Tibial nerve (tissue), 4 donors: ENCODE measurements around the gene NGEF. TPM values are rescaled to one million over a fixed set of nuclear protein-coding genes. Genes with fewer than 3 reads are reported as not detected.
A peak's percentile ranks its signal among the peaks of the same experiment; 100 is the strongest.

Source experiments
- DNase-seq, 2 donors: peaks; one replicate each; pipeline ENCODE4 v3.0.0-alpha.2; 2019; ENCODE audit warnings: low spot score in 2 of 2
- H3K27ac ChIP-seq, 4 donors: fragments of 200-600 bp; sonication (generic) in 3 of 4; one replicate each; pipeline ENCODE4 v1.5.1; 2017 to 2019; ENCODE audit warnings: mild to moderate bottlenecking in 1 of 4
- H3K27me3 ChIP-seq, 2 donors: fragments of 200-600 bp; sonication (generic) in 1 of 2; one replicate each; pipeline versions ENCODE4 v1.5.1 to v1.6.0; 2017 to 2019
- H3K36me3 ChIP-seq, 3 donors: fragments of 200-600 bp; sonication (generic); one replicate each; pipeline ENCODE4 v1.5.1; 2018 to 2019
- H3K4me1 ChIP-seq, 4 donors: fragments of 200-600 bp; sonication (generic) in 3 of 4; one replicate each; pipeline ENCODE4 v1.5.1; 2017 to 2019
- H3K4me3 ChIP-seq, 4 donors: fragments of 200-600 bp; sonication (generic) in 3 of 4; one replicate each; pipeline ENCODE4 v1.5.1; 2017 to 2019; ENCODE audit warnings: mild to moderate bottlenecking in 1 of 4, moderate library complexity in 1 of 4
- H3K9me3 ChIP-seq, 4 donors: fragments of 200-600 bp; sonication (generic) in 3 of 4; one replicate each; pipeline ENCODE4 v1.5.1; 2017 to 2019
- CTCF ChIP-seq, 5 experiments: fragments of 200-600 bp in 3 of 5; fragments of 450-650 bp in 2 of 5; sonication (generic) in 3 of 5; IDR thresholded peaks; one replicate each; pipeline ENCODE4 v1.5.1; 2016 to 2019; ENCODE audit warnings: antibody characterized with exemption in 5 of 5, mild to moderate bottlenecking in 3 of 5, moderate library complexity in 2 of 5
- EP300 ChIP-seq, 2 donors: sonication (generic); formaldehyde crosslinking; IDR thresholded peaks; one replicate each; pipeline ENCODE4 v1.6.1; 2017; ENCODE audit warnings: antibody characterized with exemption in 2 of 2, mild to moderate bottlenecking in 1 of 2
- POLR2A ChIP-seq, 2 donors: fragments of 450-650 bp; IDR thresholded peaks; one replicate each; pipeline ENCODE4 v1.6.1; 2017; ENCODE audit warnings: antibody characterized with exemption in 2 of 2, mild to moderate bottlenecking in 2 of 2, moderate library complexity in 2 of 2
- WGBS, 2 donors: methylation state at CpG; one replicate each; pipeline ENCODE4 v1.1.5; 2018; 5-methylcytosine and 5-hydroxymethylcytosine counted together
- total RNA-seq, 4 donors: library from RNA; depleted of rRNA; stranded (reverse); fragments of >200 nt; gene quantifications; one replicate each; pipeline ENCODE4 v1.1.0, GENCODE V29; 2016

Gene NGEF
- total RNA-seq, 4 donors from 2014 or later = 12.9 to 47.6 (median 22.7) TPM

- no peaks in the 10 kb centered on the region for H3K9me3 ChIP-seq
- no peak overlapping the region for H3K27ac ChIP-seq
- DNase-seq = no peak
- peaks cover 0 to 15% (median 0%) of the 10 kb centered on the region in 4 donors for H3K4me1 ChIP-seq
- no peaks in the 10 kb centered on the region for H3K36me3 ChIP-seq
- no peaks in the 10 kb centered on the region for H3K27me3 ChIP-seq
- H3K4me3 ChIP-seq = no peak overlapping the region
- TF ChIP-seq EP300 (IDR thresholded peaks at IDR 0.05) = no peak
- no peak for TF ChIP-seq POLR2A (IDR thresholded peaks at IDR 0.05)
- TF ChIP-seq CTCF (IDR thresholded peaks at IDR 0.05) = no peak
- WGBS, 2 donors = 95 to 96% methylated on average over 3 of the region's 3 CpGs
These were observed 3.4 kb downstream of the NGEF start for GRCh38 chr2:233009661-233010060.

- Histone ChIP-seq H3K36me3 (no peaks in the 10 kb centered on the region), H3K9me3 (no peaks in the 10 kb centered on the region), H3K27me3 (no peaks in the 10 kb centered on the region), H3K4me3 (no peak overlapping the region), H3K4me1 (peaks cover 0 to 15% (median 0%) of the 10 kb centered on the region in 4 donors), H3K27ac (peak overlapping the region in 2 of 4 donors; percentile 17 to 43)
- DNase-seq = no peak
- 47 to 61% methylated on average over 3 of the region's 3 CpGs for WGBS, 2 donors
- no peak for TF ChIP-seq EP300 (IDR thresholded peaks at IDR 0.05)
- TF ChIP-seq POLR2A (IDR thresholded peaks at IDR 0.05) = no peak
- TF ChIP-seq CTCF (IDR thresholded peaks at IDR 0.05) = no peak
These were observed 5.3 kb downstream of the NGEF start for GRCh38 chr2:233007739-233008138.

GRCh38 chr2:233007270-233007669 lies 5.8 kb downstream of the NGEF start:
- no peaks in the 10 kb centered on the region for H3K36me3 ChIP-seq
- H3K4me3 ChIP-seq = no peak overlapping the region
- no peak for DNase-seq
- 74 to 87% methylated on average over 7 of the region's 7 CpGs for WGBS, 2 donors
- TF ChIP-seq EP300 (IDR thresholded peaks at IDR 0.05) = no peak
- TF ChIP-seq CTCF (IDR thresholded peaks at IDR 0.05) = no peak
- no peak for TF ChIP-seq POLR2A (IDR thresholded peaks at IDR 0.05)
- peaks cover 0 to 11% (median 0%) of the 10 kb centered on the region in 4 donors for H3K4me1 ChIP-seq
- no peaks in the 10 kb centered on the region for H3K27me3 ChIP-seq
- no peaks in the 10 kb centered on the region for H3K9me3 ChIP-seq
- H3K27ac ChIP-seq = no peak overlapping the region

- H3K4me1 ChIP-seq = peaks cover 0 to 6% (median 0%) of the 10 kb centered on the region in 4 donors
- TF ChIP-seq EP300 (IDR thresholded peaks at IDR 0.05) (no peak), CTCF (IDR thresholded peaks at IDR 0.05) (no peak), POLR2A (IDR thresholded peaks at IDR 0.05) (no peak)
- no peak overlapping the region for H3K4me3 ChIP-seq
- 91% methylated on average over 6 of the region's 6 CpGs for WGBS, 2 donors
- no peaks in the 10 kb centered on the region for H3K27me3 ChIP-seq
- DNase-seq = no peak
- no peak overlapping the region for H3K27ac ChIP-seq
- no peaks in the 10 kb centered on the region for H3K36me3 ChIP-seq
- no peaks in the 10 kb centered on the region for H3K9me3 ChIP-seq
These were observed 6.4 kb downstream of the NGEF start for GRCh38 chr2:233006648-233007047.

GRCh38 chr2:233005096-233005495 lies 8.0 kb downstream of the NGEF start:
- Histone ChIP-seq H3K27ac (no peak overlapping the region), H3K4me1 (peaks cover 0 to 6% (median 0%) of the 10 kb centered on the region in 4 donors), H3K27me3 (no peaks in the 10 kb centered on the region), H3K9me3 (no peaks in the 10 kb centered on the region), H3K4me3 (no peak overlapping the region), H3K36me3 (no peaks in the 10 kb centered on the region)
- 91 to 95% methylated on average over 4 to 6 of the region's 6 CpGs for WGBS, 2 donors
- no peak for DNase-seq
- TF ChIP-seq EP300 (IDR thresholded peaks at IDR 0.05) = no peak
